ENCODE results near the gene PEX5L. TPM values are rescaled to one million over a fixed set of nuclear protein-coding genes. Genes with fewer than 3 reads are reported as not detected.

PEX5L gene
- total and polyA plus RNA-seq, 9 donors, result 0.30 to 8.6 (median 1.1) TPM

- H3K4me1 ChIP-seq (ENCODE audit: insufficient read depth), result no peaks in the 10 kb centered on the region
- no peak for TF ChIP-seq EP300 (IDR thresholded peaks at IDR 0.05)
- TF ChIP-seq POLR2A (IDR thresholded peaks at IDR 0.05), result no peak
- TF ChIP-seq, protein P1, sequence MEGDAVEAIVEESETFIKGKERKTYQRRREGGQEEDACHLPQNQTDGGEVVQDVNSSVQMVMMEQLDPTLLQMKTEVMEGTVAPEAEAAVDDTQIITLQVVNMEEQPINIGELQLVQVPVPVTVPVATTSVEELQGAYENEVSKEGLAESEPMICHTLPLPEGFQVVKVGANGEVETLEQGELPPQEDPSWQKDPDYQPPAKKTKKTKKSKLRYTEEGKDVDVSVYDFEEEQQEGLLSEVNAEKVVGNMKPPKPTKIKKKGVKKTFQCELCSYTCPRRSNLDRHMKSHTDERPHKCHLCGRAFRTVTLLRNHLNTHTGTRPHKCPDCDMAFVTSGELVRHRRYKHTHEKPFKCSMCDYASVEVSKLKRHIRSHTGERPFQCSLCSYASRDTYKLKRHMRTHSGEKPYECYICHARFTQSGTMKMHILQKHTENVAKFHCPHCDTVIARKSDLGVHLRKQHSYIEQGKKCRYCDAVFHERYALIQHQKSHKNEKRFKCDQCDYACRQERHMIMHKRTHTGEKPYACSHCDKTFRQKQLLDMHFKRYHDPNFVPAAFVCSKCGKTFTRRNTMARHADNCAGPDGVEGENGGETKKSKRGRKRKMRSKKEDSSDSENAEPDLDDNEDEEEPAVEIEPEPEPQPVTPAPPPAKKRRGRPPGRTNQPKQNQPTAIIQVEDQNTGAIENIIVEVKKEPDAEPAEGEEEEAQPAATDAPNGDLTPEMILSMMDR (IDR thresholded peaks at IDR 0.05), result no peak
- intact Hi-C loops (cut with DNase I), result no loop called here
Measured at GRCh38 chr3:179995406-179995805, 41.3 kb downstream of the PEX5L start.

DNA sequence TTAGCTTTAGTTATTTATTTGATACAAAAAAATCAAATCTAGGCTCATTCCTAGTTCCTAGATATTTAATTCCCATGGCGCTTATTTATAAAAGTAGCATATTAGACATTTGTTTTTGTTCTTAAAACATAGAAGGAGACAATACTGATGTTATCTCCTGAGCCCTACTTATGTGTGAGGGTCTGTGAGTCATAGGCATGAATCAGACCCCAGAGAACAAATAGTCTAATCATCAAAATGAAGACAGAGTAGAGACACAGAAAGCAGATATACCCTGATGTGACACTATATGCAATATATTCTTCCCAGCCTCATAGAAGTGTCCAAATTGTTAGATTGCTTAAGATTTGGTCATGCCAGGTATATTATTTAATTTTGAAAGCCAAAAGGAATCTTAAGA lies 44.9 kb downstream of the PEX5L start:
- Histone ChIP-seq H3K27ac (no peak overlapping the region), H3K4me1 (ENCODE audit: insufficient read depth) (no peaks in the 10 kb centered on the region), H3K36me3 (no peaks in the 10 kb centered on the region), H3K27me3 (no peaks in the 10 kb centered on the region), H3K9me3 (no peaks in the 10 kb centered on the region), H3K4me3 (no peak overlapping the region)
- TF ChIP-seq POLR2A (IDR thresholded peaks at IDR 0.05) (no peak), EP300 (IDR thresholded peaks at IDR 0.05) (no peak)
- TF ChIP-seq, protein P1 (IDR thresholded peaks at IDR 0.05), result no peak
- no peak for DNase-seq
- intact Hi-C loops (cut with DNase I), result no loop called here
- 72 to 92% (median 81%) methylated on average over 1 of the region's 1 CpG for WGBS, 3 donors

More at GRCh38 chr3:179995406-179995805, 41.3 kb downstream of the PEX5L start:
- Histone ChIP-seq H3K36me3 (no peaks in the 10 kb centered on the region), H3K27ac (no peak overlapping the region), H3K27me3 (no peaks in the 10 kb centered on the region), H3K4me3 (no peak overlapping the region), H3K9me3 (no peaks in the 10 kb centered on the region)
- no peak for DNase-seq
- WGBS, 3 donors, result 75 to 90% (median 86%) methylated on average over 2 of the region's 2 CpGs

DNA sequence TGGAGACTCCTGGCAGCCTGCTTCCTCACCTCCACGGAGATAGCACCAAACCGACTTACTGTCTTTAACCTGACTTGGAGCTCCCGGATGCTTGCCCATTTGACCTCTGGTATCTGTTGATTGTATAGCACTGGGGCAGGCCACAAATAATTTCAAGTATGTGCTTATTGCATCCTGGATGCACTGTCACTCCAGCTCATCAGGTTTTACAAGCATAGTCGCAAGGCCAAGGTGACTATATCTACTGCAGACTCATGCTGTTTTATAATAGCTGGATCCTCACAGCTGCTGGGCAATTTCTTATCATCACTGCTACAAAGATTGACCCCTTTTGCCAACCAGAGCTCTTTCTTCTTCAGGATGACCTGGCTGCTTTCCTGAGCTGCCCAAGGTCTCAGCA lies 45.6 kb downstream of the PEX5L start:
- Histone ChIP-seq H3K27ac (no peak overlapping the region), H3K4me1 (ENCODE audit: insufficient read depth) (no peaks in the 10 kb centered on the region), H3K4me3 (no peak overlapping the region), H3K36me3 (no peaks in the 10 kb centered on the region), H3K27me3 (no peaks in the 10 kb centered on the region), H3K9me3 (no peaks in the 10 kb centered on the region)
- intact Hi-C loops (cut with DNase I), result no loop called here
- 69 to 80% (median 75%) methylated on average over 4 of the region's 4 CpGs for WGBS, 3 donors
- no peak for DNase-seq
- TF ChIP-seq, protein P1 (IDR thresholded peaks at IDR 0.05), result no peak
- TF ChIP-seq POLR2A (IDR thresholded peaks at IDR 0.05), result no peak
- TF ChIP-seq EP300 (IDR thresholded peaks at IDR 0.05), result no peak

DNA sequence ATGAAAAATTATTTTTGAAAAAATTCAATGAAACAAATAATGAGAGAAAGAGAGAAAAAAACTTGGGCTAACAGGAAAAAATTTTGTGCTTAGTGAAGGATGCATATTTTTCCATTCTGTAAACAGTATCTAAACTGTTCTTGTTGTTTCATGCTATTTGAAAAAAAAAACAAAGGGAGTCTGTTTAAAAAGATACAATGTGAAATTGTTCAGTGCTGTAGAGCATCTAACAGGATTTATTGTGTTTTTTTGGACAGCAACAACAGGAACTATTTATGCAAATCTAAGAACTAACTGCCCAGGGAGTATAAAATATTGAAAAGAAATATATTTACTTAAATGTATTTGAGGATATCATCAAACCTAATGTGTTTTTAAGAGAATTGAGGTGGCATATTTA lies 55.1 kb downstream of the PEX5L start:
- no peak for DNase-seq
- Histone ChIP-seq H3K4me1 (ENCODE audit: insufficient read depth) (no peaks in the 10 kb centered on the region), H3K36me3 (no peaks in the 10 kb centered on the region), H3K27ac (no peak overlapping the region), H3K9me3 (no peaks in the 10 kb centered on the region), H3K4me3 (no peak overlapping the region), H3K27me3 (no peaks in the 10 kb centered on the region)
- intact Hi-C loops (cut with DNase I), result no loop called here
- TF ChIP-seq POLR2A (IDR thresholded peaks at IDR 0.05) (no peak), EP300 (IDR thresholded peaks at IDR 0.05) (no peak)
- TF ChIP-seq, protein P1 (IDR thresholded peaks at IDR 0.05), result no peak

GRCh38 chr3:179977356-179977755 lies 59.4 kb downstream of the PEX5L start:
- no peaks in the 10 kb centered on the region for H3K27me3 ChIP-seq
- no peaks in the 10 kb centered on the region for H3K36me3 ChIP-seq
- H3K4me3 ChIP-seq, result no peak overlapping the region
- no peak for TF ChIP-seq POLR2A (IDR thresholded peaks at IDR 0.05)
- TF ChIP-seq EP300 (IDR thresholded peaks at IDR 0.05), result no peak
- TF ChIP-seq, protein P1 (IDR thresholded peaks at IDR 0.05), result no peak
- no peak overlapping the region for H3K27ac ChIP-seq
- 37 to 68% (median 66%) methylated on average over 3 of the region's 3 CpGs for WGBS, 3 donors
- no peak for DNase-seq
- no peaks in the 10 kb centered on the region for H3K4me1 ChIP-seq (ENCODE audit: insufficient read depth)
- H3K9me3 ChIP-seq, result no peaks in the 10 kb centered on the region
- intact Hi-C loops (cut with DNase I), result no loop called here
